ENCODE measurements around the gene MYO9A. TPM values are rescaled to one million over a fixed set of nuclear protein-coding genes. Genes with fewer than 3 reads are reported as not detected.

The MYO9A gene
- total RNA-seq, 1 donor from 2014 or later = 17.0 TPM

DNA sequence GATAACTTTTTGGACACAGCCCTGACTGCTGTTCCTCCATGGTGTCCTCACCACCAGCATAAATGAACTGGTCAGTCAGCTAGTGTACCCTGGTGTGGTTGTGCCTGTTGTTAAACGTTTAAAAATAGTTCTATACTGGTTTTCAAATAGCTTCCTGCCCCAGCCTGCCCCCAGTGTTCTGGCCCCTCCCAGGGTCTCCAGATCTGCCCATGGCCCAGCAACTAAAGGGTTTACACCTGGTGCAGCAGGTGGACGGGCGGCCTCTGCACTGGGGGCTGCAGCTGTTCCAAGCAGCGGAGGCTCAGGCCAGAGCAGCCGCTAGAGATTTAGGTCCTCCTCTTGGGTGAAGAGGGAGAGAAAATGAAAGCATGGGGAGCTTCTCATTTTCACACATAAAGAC lies 313.7 kb downstream of the MYO9A start:
- no peaks in the 10 kb centered on the region for H3K36me3 ChIP-seq (ENCODE audit: control insufficient read depth, insufficient read depth, low read length)
- H3K27me3 ChIP-seq (ENCODE audit: control insufficient read depth, insufficient read depth, low read length) = no peaks in the 10 kb centered on the region
- no peak for DNase-seq (ENCODE audit: low read depth)

DNA sequence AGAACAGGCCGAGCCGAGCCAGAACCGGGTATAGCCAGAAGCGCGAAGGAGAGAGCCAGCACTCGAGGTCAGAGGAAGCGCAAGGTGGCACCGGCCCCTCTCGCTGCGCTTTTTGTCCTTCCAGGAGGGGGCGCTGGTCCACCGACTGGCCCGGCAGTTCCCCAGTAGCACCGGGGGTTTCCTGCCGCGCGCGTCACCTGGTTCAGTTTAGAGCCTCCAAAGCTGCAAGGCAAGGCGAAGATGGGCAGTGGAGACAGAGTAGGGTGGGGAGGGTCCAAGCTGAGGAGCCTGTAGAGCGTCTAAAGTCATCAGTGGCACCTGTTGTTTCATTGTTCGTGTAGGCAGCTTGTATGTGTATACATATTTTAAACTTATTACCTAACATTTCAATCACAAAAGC lies 315.2 kb downstream of the MYO9A start:
- no peaks in the 10 kb centered on the region for H3K27me3 ChIP-seq (ENCODE audit: control insufficient read depth, insufficient read depth, low read length)
- TF ChIP-seq, protein P1, sequence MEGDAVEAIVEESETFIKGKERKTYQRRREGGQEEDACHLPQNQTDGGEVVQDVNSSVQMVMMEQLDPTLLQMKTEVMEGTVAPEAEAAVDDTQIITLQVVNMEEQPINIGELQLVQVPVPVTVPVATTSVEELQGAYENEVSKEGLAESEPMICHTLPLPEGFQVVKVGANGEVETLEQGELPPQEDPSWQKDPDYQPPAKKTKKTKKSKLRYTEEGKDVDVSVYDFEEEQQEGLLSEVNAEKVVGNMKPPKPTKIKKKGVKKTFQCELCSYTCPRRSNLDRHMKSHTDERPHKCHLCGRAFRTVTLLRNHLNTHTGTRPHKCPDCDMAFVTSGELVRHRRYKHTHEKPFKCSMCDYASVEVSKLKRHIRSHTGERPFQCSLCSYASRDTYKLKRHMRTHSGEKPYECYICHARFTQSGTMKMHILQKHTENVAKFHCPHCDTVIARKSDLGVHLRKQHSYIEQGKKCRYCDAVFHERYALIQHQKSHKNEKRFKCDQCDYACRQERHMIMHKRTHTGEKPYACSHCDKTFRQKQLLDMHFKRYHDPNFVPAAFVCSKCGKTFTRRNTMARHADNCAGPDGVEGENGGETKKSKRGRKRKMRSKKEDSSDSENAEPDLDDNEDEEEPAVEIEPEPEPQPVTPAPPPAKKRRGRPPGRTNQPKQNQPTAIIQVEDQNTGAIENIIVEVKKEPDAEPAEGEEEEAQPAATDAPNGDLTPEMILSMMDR (IDR thresholded peaks at IDR 0.05; ENCODE audit: insufficient read depth, low read length, poor library complexity, severe bottlenecking) = peak; percentile 29
- no peaks in the 10 kb centered on the region for H3K36me3 ChIP-seq (ENCODE audit: control insufficient read depth, insufficient read depth, low read length)
- no peak overlapping the region for H3K4me3 ChIP-seq (ENCODE audit: low read depth, low read length)
- DNase-seq (ENCODE audit: low read depth) = no peak

More for the DNA sequence above, 313.7 kb downstream of the MYO9A start:
- no peak overlapping the region for H3K4me3 ChIP-seq (ENCODE audit: low read depth, low read length)
- TF ChIP-seq, protein P1 (IDR thresholded peaks at IDR 0.05; ENCODE audit: insufficient read depth, low read length, poor library complexity, severe bottlenecking) = no peak

DNA sequence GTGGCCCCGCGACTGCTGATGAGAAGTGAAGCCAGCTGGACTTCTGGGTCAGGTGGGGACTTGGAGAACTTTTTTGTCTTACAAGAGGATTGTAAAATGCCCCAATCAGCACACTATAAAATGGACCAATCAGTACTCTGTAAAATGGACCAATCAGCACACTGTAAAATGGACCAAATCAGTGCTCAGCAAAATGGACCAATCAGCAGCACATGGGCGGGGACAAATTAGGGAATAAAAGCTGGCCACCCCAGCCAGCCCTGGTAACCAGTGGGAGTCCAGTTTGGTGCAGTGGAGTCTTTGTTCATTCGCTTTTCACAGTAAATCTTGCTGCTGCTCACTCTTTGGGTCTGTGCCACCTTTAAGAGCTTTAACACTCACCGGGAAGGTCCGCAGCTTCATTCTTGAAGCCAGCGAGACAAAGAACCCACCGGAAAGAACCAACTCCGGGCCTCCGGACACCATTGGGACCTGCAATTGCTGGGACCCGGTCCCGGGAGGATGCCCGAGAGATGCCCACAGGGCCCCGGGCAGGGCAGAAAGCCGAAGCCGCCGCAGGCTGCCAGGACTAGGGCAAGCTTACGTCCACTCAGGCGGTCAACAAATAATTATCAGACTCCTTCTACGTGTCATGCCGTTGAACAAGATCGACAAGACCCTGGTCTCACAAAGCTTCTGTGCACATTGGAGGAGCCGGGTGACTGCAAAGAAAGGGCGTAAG lies 315.9 kb downstream of the MYO9A start:
- no peaks in the 10 kb centered on the region for H3K36me3 ChIP-seq (ENCODE audit: control insufficient read depth, insufficient read depth, low read length)
- no peak for DNase-seq (ENCODE audit: low read depth)
- no peaks in the 10 kb centered on the region for H3K27me3 ChIP-seq (ENCODE audit: control insufficient read depth, insufficient read depth, low read length)
- H3K4me3 ChIP-seq (ENCODE audit: low read depth, low read length) = no peak overlapping the region
- TF ChIP-seq, protein P1 (IDR thresholded peaks at IDR 0.05; ENCODE audit: insufficient read depth, low read length, poor library complexity, severe bottlenecking) = no peak

DNA sequence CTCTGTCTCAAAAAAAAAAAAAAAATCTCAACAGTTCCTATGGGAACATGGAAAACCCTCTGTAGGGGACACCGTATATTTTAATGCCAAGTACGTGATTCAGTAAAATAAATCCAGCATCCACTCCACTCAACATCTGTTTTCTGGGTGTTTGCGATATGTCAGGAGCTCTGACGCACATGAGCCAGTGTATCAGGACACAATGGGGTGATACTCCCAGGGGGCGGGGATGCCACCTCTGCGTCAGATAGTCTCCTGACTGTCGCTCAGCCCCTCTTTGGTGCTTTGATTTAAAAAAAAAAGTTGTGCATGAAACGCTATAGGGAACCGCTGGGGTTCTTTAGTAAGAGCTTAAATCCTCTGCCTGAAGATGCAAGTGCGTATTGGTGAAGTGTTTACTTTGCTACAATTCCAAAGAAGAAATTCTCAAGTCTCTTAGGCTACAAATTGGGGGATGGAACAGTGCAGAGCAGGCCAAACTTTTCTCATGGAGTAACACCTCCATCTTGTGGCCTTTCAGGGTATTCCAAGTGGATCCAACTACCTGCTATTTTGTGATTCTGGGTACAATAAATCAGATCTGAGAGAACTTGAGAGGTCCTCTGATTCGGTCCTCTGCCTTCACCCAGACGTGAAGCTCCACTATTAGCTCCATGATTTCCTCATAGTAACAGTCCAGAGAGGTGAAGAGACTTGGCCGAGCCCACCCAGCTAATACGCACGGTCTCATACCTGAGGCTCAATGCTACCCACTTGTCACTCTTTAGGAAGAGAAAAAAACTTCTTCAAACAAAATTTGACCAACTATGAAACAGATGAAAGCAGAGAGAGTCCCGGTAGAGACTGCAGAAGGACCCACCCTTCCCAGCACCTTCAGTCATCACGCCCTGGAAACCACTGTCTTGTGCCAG lies 316.9 kb downstream of the MYO9A start:
- no peak for DNase-seq (ENCODE audit: low read depth)
- Histone ChIP-seq H3K27me3 (ENCODE audit: control insufficient read depth, insufficient read depth, low read length) (no peaks in the 10 kb centered on the region), H3K36me3 (ENCODE audit: control insufficient read depth, insufficient read depth, low read length) (no peaks in the 10 kb centered on the region), H3K4me3 (ENCODE audit: low read depth, low read length) (no peak overlapping the region)
- TF ChIP-seq, protein P1 (IDR thresholded peaks at IDR 0.05; ENCODE audit: insufficient read depth, low read length, poor library complexity, severe bottlenecking) = peak; percentile 77

DNA sequence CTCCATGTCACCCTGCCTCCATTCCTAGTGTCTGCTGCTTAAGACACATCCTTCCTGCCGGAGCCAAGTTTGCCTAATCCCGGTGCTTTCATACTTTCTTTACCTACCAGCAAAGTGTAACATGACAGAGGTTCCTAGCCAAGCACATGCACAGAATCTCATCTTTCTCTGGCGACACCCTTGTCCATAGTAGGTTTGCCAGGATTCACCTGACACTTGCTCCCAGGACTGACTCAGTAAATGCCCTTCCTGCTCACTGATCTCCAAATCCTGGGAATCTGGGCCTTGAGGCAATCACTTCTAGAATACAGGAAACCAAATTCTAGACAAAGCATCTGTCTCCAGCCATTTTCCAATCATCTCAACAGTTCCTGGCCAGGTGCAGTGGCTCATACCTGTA lies 317.8 kb downstream of the MYO9A start:
- TF ChIP-seq, protein P1 (IDR thresholded peaks at IDR 0.05; ENCODE audit: insufficient read depth, low read length, poor library complexity, severe bottlenecking) = no peak
- DNase-seq (ENCODE audit: low read depth) = no peak
- Histone ChIP-seq H3K27me3 (ENCODE audit: control insufficient read depth, insufficient read depth, low read length) (no peaks in the 10 kb centered on the region), H3K36me3 (ENCODE audit: control insufficient read depth, insufficient read depth, low read length) (no peaks in the 10 kb centered on the region), H3K4me3 (ENCODE audit: low read depth, low read length) (no peak overlapping the region)

Measured in kidney epithelial cell (primary cell).